Stomach (tissue), 9 donors: ENCODE measurements around the gene PLCB4. TPM values are rescaled to one million over a fixed set of nuclear protein-coding genes. Genes with fewer than 3 reads are reported as not detected.

Source experiments
- DNase-seq, 2 donors: peaks; one replicate each; pipeline versions ENCODE4 v3.0.0 to v3.0.0-alpha.2; 2013 to 2019
- H3K27ac ChIP-seq, 5 donors: fragments of 200-600 bp in 4 of 5; sonication (generic) in 4 of 5; one replicate each; pipeline ENCODE4 v1.5.1; 2013 to 2019; ENCODE audit warnings: mild to moderate bottlenecking in 1 of 5, moderate library complexity in 1 of 5
- H3K27me3 ChIP-seq, 3 donors: fragments of 200-600 bp; sonication (generic); one replicate each; pipeline ENCODE4 v1.5.1; 2017 to 2019; ENCODE audit warnings: mixed run types in 1 of 3
- H3K36me3 ChIP-seq, 4 donors: fragments of 200-600 bp; sonication (generic); 1 replicate in 3 of 4; 2 replicates in 1 of 4; pipeline ENCODE4 v1.5.1; 2016 to 2019
- H3K4me1 ChIP-seq, 4 donors: fragments of 200-600 bp; sonication (generic); one replicate each; pipeline ENCODE4 v1.5.1; 2016 to 2019
- H3K4me3 ChIP-seq, 4 donors: fragments of 200-600 bp; sonication (generic) in 3 of 4; one replicate each; pipeline ENCODE4 v1.5.1; 2016 to 2019; ENCODE audit warnings: mild to moderate bottlenecking in 1 of 4
- H3K9me3 ChIP-seq, 4 donors: fragments of 200-600 bp; sonication (generic); one replicate each; pipeline ENCODE4 v1.5.1; 2016 to 2019
- EP300 ChIP-seq: sonication (generic); formaldehyde crosslinking; IDR thresholded peaks from one replicate; pipeline ENCODE4 v1.6.1; 2017; ENCODE audit warnings: antibody characterized with exemption
- POLR2A ChIP-seq, 4 donors: fragments of 450-650 bp; IDR thresholded peaks; one replicate each; pipeline ENCODE4 v1.6.1; 2016; ENCODE audit warnings: antibody characterized with exemption in 4 of 4, control low read depth in 2 of 4, mild to moderate bottlenecking in 1 of 4, moderate library complexity in 1 of 4
- POLR2AphosphoS5 ChIP-seq, 3 donors: sonication (generic); formaldehyde crosslinking; IDR thresholded peaks; one replicate each; pipeline ENCODE4 v1.6.1; 2016; ENCODE audit warnings: antibody characterized with exemption in 3 of 3
- WGBS, 5 donors: extraction: QIAGEN DNeasy Blood & Tissue Kit in 3 of 5; methylation state at CpG; one replicate each; pipeline versions ENCODE4 v1.1.5 to v1.1.7; 2013 to 2018; 5-methylcytosine and 5-hydroxymethylcytosine counted together
- intact Hi-C: fragments of 100-400 bp; cut with DNase I; formaldehyde crosslinking; loops from one replicate; pipeline ENCODE4 v1.15.1; 2023; ENCODE audit warnings: low total_unique reads
- polyA plus RNA-seq, 3 donors: library from polyadenylated mRNA; stranded (reverse); fragments of 200-250 nt; gene quantifications; one replicate each; pipeline ENCODE4 v1.2.3, GENCODE V29; 2013
- total RNA-seq, 5 donors: library from RNA; depleted of rRNA; stranded (reverse); fragments of >200 nt; gene quantifications; one replicate each; pipeline versions ENCODE4 v1.1.0 to v1.2.3, GENCODE V29; 2014 to 2016
- TF ChIP-seq, protein P1 (sequence below), 7 experiments: fragments of 450-650 bp in 4 of 7; fragments of 200-600 bp in 3 of 7; sonication (generic) in 3 of 7; IDR thresholded peaks; one replicate each; pipeline ENCODE4 v1.5.1; 2016 to 2019; ENCODE audit warnings: antibody characterized with exemption in 7 of 7, control low read depth in 2 of 7, mild to moderate bottlenecking in 1 of 7
- donor health status: healthy with polysubstance abuse.
- donor health status: Bipolar disorder and iron deficiency.
- donor health status: healthy.

The PLCB4 gene
- total and polyA plus RNA-seq, 8 donors = 5.3 to 29.4 (median 22.3) TPM

DNA sequence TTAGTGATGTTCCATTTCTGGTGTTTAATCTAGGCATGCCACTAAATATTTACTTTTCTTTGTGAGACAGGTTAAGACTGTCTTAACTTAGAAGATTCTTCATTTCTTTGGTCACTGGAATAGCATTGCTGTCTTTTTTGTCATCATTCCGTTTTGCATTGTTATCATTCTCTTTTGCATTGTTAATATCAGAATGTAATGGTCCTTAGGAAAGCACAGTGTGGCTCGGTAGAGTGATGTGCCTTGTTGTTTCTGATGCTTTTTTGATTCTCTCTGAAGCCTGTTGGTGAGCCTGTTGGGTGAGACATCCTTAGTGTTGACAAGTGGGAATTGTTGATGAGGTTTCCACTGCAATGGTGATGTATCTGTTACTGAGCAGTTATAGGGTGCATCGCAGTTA is 23.2 kb downstream of the PLCB4 start:
- TF ChIP-seq POLR2A (IDR thresholded peaks at IDR 0.05) (no peak), POLR2AphosphoS5 (IDR thresholded peaks at IDR 0.05) (no peak), EP300 (no peak)
- TF ChIP-seq, protein P1, sequence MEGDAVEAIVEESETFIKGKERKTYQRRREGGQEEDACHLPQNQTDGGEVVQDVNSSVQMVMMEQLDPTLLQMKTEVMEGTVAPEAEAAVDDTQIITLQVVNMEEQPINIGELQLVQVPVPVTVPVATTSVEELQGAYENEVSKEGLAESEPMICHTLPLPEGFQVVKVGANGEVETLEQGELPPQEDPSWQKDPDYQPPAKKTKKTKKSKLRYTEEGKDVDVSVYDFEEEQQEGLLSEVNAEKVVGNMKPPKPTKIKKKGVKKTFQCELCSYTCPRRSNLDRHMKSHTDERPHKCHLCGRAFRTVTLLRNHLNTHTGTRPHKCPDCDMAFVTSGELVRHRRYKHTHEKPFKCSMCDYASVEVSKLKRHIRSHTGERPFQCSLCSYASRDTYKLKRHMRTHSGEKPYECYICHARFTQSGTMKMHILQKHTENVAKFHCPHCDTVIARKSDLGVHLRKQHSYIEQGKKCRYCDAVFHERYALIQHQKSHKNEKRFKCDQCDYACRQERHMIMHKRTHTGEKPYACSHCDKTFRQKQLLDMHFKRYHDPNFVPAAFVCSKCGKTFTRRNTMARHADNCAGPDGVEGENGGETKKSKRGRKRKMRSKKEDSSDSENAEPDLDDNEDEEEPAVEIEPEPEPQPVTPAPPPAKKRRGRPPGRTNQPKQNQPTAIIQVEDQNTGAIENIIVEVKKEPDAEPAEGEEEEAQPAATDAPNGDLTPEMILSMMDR (IDR thresholded peaks at IDR 0.05) = no peak
- H3K4me1 ChIP-seq = peaks cover 0 to 40% (median 14%) of the 10 kb centered on the region in 4 donors
- no peak for DNase-seq
- H3K27me3 ChIP-seq = no peaks in the 10 kb centered on the region
- no peak overlapping the region for H3K27ac ChIP-seq
- H3K36me3 ChIP-seq = no peaks in the 10 kb centered on the region
- no peak overlapping the region for H3K4me3 ChIP-seq
- intact Hi-C loops = no loop called here
- WGBS, 5 donors = 67 to 87% (median 73%) methylated on average over 3 of the region's 3 CpGs
- H3K9me3 ChIP-seq = no peaks in the 10 kb centered on the region

DNA sequence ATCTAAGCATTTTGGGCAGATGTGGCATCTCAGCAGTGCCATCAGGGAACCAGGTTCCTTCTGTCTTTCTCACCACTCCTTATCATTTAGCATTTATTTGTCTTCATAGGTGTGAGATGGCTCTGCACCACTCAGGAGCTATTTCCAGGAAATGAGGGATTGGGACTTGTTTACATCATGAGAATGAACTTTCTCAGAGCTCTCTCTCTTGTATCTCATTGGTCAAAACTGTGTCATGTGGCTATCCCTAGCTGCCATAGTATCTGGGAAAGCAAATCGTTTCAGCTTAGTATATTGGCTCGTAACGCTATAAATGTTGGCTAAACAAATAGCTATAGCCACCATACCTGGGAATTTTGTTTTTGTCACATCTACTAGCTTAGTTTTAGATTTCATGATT is 23.8 kb downstream of the PLCB4 start:
- TF ChIP-seq EP300 (no peak), POLR2A (IDR thresholded peaks at IDR 0.05) (no peak), POLR2AphosphoS5 (IDR thresholded peaks at IDR 0.05) (no peak)
- TF ChIP-seq, protein P1 (IDR thresholded peaks at IDR 0.05) = no peak
- Histone ChIP-seq H3K9me3 (no peaks in the 10 kb centered on the region), H3K27ac (peak overlapping the region in 2 of 5 donors; percentile 32 to 47), H3K4me1 (peaks cover 0 to 40% (median 14%) of the 10 kb centered on the region in 4 donors), H3K27me3 (no peaks in the 10 kb centered on the region), H3K36me3 (no peaks in the 10 kb centered on the region), H3K4me3 (no peak overlapping the region)
- no peak for DNase-seq
- WGBS, 5 donors = 60 to 85% (median 77%) methylated on average over 3 of the region's 3 CpGs
- intact Hi-C loops = no loop called here

DNA sequence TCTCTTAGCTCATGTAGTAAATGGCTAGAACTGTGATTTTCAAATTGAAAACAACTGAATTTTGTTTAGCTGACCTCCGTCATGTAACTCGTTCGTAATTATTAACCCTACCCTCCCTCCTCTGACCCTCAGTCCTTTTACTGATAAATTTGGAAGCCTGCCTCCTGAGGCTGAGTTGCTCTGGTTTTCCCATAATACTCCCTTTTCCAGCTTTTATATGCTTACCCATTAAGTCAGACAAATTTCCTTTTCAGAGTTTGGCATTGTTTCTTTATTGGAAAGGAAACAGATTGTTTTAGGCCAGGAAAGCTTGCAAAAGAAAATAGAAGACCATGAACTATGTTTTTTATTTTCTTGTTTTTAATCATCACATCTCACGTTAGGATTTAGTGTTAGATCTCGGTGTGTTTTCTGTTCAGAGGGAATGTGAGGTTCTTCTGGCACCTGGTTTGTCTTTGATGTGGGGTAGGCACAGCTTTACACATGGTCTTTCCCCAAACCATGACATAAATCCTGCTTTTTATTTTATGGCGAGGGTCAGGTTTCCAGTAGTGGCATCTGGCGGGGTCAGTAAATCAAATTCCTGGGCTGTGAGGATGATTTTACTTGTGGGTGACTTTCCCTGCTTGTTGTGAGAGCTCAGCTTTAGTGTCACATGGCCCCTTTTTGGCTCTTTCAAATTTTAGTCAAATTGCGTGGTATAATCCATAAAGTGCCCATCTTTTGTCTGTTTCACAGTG is 24.5 kb downstream of the PLCB4 start:
- Histone ChIP-seq H3K36me3 (no peaks in the 10 kb centered on the region), H3K4me1 (peaks cover 0 to 33% (median 14%) of the 10 kb centered on the region in 4 donors), H3K27me3 (no peaks in the 10 kb centered on the region), H3K27ac (peak overlapping the region in 3 of 5 donors; percentile 3 to 47 (median 32)), H3K9me3 (no peaks in the 10 kb centered on the region), H3K4me3 (no peak overlapping the region)
- intact Hi-C loops = no loop called here
- DNase-seq = peak in 1 of 2 donors; percentile 65
- no peak for TF ChIP-seq POLR2AphosphoS5 (IDR thresholded peaks at IDR 0.05)
- TF ChIP-seq, protein P1 (IDR thresholded peaks at IDR 0.05) = no peak
- TF ChIP-seq POLR2A (IDR thresholded peaks at IDR 0.05) = no peak
- no peak for TF ChIP-seq EP300
- 57 to 62% (median 59%) methylated on average over 8 of the region's 8 CpGs for WGBS, 5 donors

DNA sequence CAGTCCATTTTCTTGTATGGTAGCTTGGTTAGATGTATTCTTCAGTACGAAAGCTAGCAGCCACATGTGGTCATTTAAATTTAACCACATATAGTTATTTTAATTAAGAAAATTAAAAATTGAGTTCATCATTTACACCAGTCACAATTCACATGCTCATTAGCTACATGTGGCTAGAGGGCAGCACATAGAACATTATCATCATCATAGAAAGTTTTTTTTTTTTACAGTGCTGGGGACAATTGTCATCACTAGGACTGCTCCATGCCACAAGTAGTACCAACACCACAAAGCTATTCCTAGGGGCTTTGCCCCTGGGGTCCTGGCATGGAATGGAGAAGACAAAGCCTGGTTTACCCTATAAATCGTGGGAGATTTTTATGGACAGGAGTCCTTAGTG is 30.5 kb downstream of the PLCB4 start:
- Histone ChIP-seq H3K27me3 (no peaks in the 10 kb centered on the region), H3K36me3 (no peaks in the 10 kb centered on the region), H3K9me3 (no peaks in the 10 kb centered on the region), H3K27ac (no peak overlapping the region), H3K4me3 (no peak overlapping the region), H3K4me1 (no peaks in the 10 kb centered on the region)
- intact Hi-C loops = no loop called here
- 91 to 95% (median 95%) methylated on average over 2 of the region's 2 CpGs for WGBS, 5 donors
- no peak for DNase-seq
- TF ChIP-seq POLR2A (IDR thresholded peaks at IDR 0.05) (no peak), POLR2AphosphoS5 (IDR thresholded peaks at IDR 0.05) (no peak), EP300 (no peak)
- TF ChIP-seq, protein P1 (IDR thresholded peaks at IDR 0.05) = no peak
